Endodermal cell (in vitro differentiated cells): ENCODE data around the gene SRRM5. TPM values are rescaled to one million over a fixed set of nuclear protein-coding genes. Genes with fewer than 3 reads are reported as not detected.

Source experiments
- DNase-seq: peaks from one replicate; pipeline ENCODE4 v3.0.0-alpha.2; 2017
- H3K27ac ChIP-seq: 2 replicates; pipeline ENCODE4 v1.5.1; 2013; ENCODE audit warnings: mild to moderate bottlenecking, low read depth, low read length, moderate library complexity
- H3K27me3 ChIP-seq: 2 replicates; pipeline ENCODE4 v1.6.1; 2013; ENCODE audit warnings: mild to moderate bottlenecking, low read length, moderate library complexity; ENCODE audit not compliant: insufficient read depth, control insufficient read depth, poor library complexity, severe bottlenecking
- H3K36me3 ChIP-seq: 2 replicates; pipeline ENCODE4 v1.7.0; 2013; ENCODE audit warnings: mild to moderate bottlenecking, low read length, moderate library complexity; ENCODE audit not compliant: control insufficient read depth, insufficient read depth
- H3K4me1 ChIP-seq: one replicate; pipeline ENCODE4 v1.7.0; 2013; ENCODE audit warnings: low read length; ENCODE audit not compliant: control insufficient read depth, insufficient read depth
- H3K4me3 ChIP-seq: 2 replicates; pipeline ENCODE4 v1.5.1; 2013; ENCODE audit warnings: mild to moderate bottlenecking, low read length, moderate library complexity
- H3K9ac ChIP-seq: 2 replicates; pipeline ENCODE4 v1.6.1; 2013; ENCODE audit warnings: mild to moderate bottlenecking, low read length, moderate library complexity; ENCODE audit not compliant: poor library complexity, severe bottlenecking; ENCODE audit errors: extremely low read depth
- H3K9me3 ChIP-seq: 2 replicates; pipeline ENCODE4 v1.6.1; 2013; ENCODE audit warnings: mild to moderate bottlenecking, low read length, moderate library complexity; ENCODE audit not compliant: control insufficient read depth
- H3K27ac Mint-ChIP-seq: 2 replicates; pipeline ENCODE4 v1.8.0; 2020; ENCODE audit warnings: mixed read lengths
- H3K27me3 Mint-ChIP-seq: 2 replicates; pipeline ENCODE4 v1.8.0; 2021; ENCODE audit warnings: mild to moderate bottlenecking, mixed read lengths; ENCODE audit not compliant: insufficient read depth
- H3K36me3 Mint-ChIP-seq: 2 replicates; pipeline ENCODE4 v1.8.0; 2020; ENCODE audit warnings: low read depth, mixed read lengths
- H3K4me1 Mint-ChIP-seq: 2 replicates; pipeline ENCODE4 v1.8.0; 2020; ENCODE audit warnings: mixed read lengths
- H3K4me3 Mint-ChIP-seq: 2 replicates; pipeline ENCODE4 v1.8.0; 2020; ENCODE audit warnings: mild to moderate bottlenecking, moderate library complexity, mixed read lengths
- H3K9me3 Mint-ChIP-seq: 2 replicates; pipeline ENCODE4 v1.8.0; 2020; ENCODE audit warnings: mild to moderate bottlenecking, mixed read lengths
- WGBS, 2 experiments: methylation state at CpG; one replicate each; pipeline versions ENCODE4 v1.1.5 to v1.1.7; 2013; ENCODE audit warnings: missing lambda C conversion rate in 2 of 2, mixed read lengths in 1 of 2; ENCODE audit not compliant: insufficient coverage in 1 of 2, insufficient read length in 1 of 2; 5-methylcytosine and 5-hydroxymethylcytosine counted together
- total RNA-seq, 2 donors: library from RNA; stranded (reverse); fragmentation: NEBNext Ultra II Directional in 1 of 2; extraction: Animal tissue kit (Norgen Biotek cat#: 25700) in 1 of 2; gene quantifications; 2 replicates in 1 of 2; 3 replicates in 1 of 2; pipeline ENCODE4 v1.2.1, GENCODE V29; 2021
- TF ChIP-seq, protein P1 (sequence below): fragments of 200-600 bp; sonication (generic); conservative IDR thresholded peaks from 2 replicates; pipeline ENCODE4 v1.5.0; 2021; ENCODE audit warnings: antibody characterized with exemption, mild to moderate bottlenecking

SRRM5 gene
- total RNA-seq, 2 donors from 2014 or later, result 0.35 to 0.37 TPM

DNA sequence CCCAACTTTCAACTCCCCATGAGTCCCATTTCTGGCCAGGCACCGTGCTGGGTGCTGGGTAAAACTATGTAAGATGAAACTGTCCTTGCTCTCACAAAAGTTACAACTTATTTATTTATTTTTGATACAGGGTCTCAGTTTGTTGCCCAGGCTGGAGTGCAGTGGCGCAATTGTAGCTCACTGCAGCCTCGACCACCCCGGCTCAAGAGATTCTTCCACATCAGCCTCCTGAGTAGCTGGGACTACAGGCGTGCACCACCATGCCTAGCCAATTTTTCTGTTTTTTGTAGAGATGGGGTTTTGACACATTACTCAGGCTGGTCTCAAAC, 40.6 kb downstream of the SRRM5 start:
- Mint-ChIP-seq H3K4me1 (peaks cover 5% of the 10 kb centered on the region), H3K27me3 (no peaks in the 10 kb centered on the region), H3K9me3 (peaks cover 5% of the 10 kb centered on the region), H3K27ac (no peak overlapping the region), H3K36me3 (peaks cover 50% of the 10 kb centered on the region), H3K4me3 (no peak overlapping the region)
- DNase-seq, result no peak
- TF ChIP-seq, protein P1, sequence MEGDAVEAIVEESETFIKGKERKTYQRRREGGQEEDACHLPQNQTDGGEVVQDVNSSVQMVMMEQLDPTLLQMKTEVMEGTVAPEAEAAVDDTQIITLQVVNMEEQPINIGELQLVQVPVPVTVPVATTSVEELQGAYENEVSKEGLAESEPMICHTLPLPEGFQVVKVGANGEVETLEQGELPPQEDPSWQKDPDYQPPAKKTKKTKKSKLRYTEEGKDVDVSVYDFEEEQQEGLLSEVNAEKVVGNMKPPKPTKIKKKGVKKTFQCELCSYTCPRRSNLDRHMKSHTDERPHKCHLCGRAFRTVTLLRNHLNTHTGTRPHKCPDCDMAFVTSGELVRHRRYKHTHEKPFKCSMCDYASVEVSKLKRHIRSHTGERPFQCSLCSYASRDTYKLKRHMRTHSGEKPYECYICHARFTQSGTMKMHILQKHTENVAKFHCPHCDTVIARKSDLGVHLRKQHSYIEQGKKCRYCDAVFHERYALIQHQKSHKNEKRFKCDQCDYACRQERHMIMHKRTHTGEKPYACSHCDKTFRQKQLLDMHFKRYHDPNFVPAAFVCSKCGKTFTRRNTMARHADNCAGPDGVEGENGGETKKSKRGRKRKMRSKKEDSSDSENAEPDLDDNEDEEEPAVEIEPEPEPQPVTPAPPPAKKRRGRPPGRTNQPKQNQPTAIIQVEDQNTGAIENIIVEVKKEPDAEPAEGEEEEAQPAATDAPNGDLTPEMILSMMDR, result no peak
- Histone ChIP-seq H3K9me3 (peaks cover 5% of the 10 kb centered on the region), H3K27ac (no peak overlapping the region), H3K4me1 (no peaks in the 10 kb centered on the region), H3K27me3 (no peaks in the 10 kb centered on the region), H3K36me3 (peaks cover 51% of the 10 kb centered on the region), H3K4me3 (no peak overlapping the region), H3K9ac (no peak overlapping the region)
- WGBS, 2 experiments, result 73 to 96% methylated on average over 3 to 4 of the region's 5 CpGs

DNA sequence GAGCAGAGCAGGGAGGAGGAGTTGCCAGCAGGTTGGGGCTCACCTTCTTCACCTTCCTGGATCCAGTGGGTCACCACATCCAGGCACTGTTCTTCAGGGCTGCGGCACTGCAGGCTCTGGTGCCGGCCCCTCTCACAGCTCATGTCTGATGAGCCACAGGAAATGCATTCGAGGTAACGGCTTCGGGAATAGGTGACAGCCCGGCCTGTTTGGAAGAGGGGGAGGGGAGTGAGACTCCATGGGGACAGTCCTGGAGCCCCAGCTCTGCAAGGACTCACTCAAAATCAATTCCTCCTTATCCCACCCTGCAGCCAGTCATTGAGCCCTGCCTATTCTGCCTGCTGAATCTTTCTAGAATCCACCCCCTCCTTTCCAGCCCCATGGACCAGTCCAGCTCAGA, 44.5 kb downstream of the SRRM5 start:
- no peak overlapping the region for H3K9ac ChIP-seq
- Mint-ChIP-seq H3K27me3 (peaks cover 1% of the 10 kb centered on the region), H3K36me3 (peaks cover 52% of the 10 kb centered on the region), H3K9me3 (no peaks in the 10 kb centered on the region), H3K4me3 (no peak overlapping the region), H3K4me1 (peaks cover 5% of the 10 kb centered on the region), H3K27ac (no peak overlapping the region)
- WGBS, 2 experiments, result 70 to 84% methylated on average over 2 to 6 of the region's 6 CpGs
- no peaks in the 10 kb centered on the region for H3K27me3 ChIP-seq
- no peak overlapping the region for H3K27ac ChIP-seq
- DNase-seq, result peak; percentile 69
- TF ChIP-seq, protein P1, result no peak
- H3K9me3 ChIP-seq, result no peaks in the 10 kb centered on the region
- no peak overlapping the region for H3K4me3 ChIP-seq
- no peaks in the 10 kb centered on the region for H3K4me1 ChIP-seq
- H3K36me3 ChIP-seq, result peaks cover 68% of the 10 kb centered on the region

- Mint-ChIP-seq H3K27ac (no peak overlapping the region), H3K36me3 (peaks cover 52% of the 10 kb centered on the region), H3K9me3 (no peaks in the 10 kb centered on the region), H3K27me3 (peaks cover 1% of the 10 kb centered on the region), H3K4me3 (no peak overlapping the region), H3K4me1 (peaks cover 6% of the 10 kb centered on the region)
- no peaks in the 10 kb centered on the region for H3K27me3 ChIP-seq
- H3K27ac ChIP-seq, result no peak overlapping the region
- DNase-seq, result no peak
- H3K4me3 ChIP-seq, result no peak overlapping the region
- peaks cover 66% of the 10 kb centered on the region for H3K36me3 ChIP-seq
- TF ChIP-seq, protein P1, result no peak
- H3K4me1 ChIP-seq, result no peaks in the 10 kb centered on the region
- no peak overlapping the region for H3K9ac ChIP-seq
- H3K9me3 ChIP-seq, result no peaks in the 10 kb centered on the region
- 93% methylated on average over 2 of the region's 2 CpGs; no CpG with 5 or more reads in 1 of the 2 experiments for WGBS, 2 experiments
These were observed 46.1 kb downstream of the SRRM5 start for GRCh38 chr19:43658001-43658400.
